Measurements from ENCODE around the gene KCNMA1. TPM values are rescaled to one million over a fixed set of nuclear protein-coding genes. Genes with fewer than 3 reads are reported as not detected.
A peak's percentile ranks its signal among the peaks of the same experiment; 100 is the strongest.
"Not testable (repeated sequence)": the region's sequence is repeated elsewhere in the genome, so short reads cannot be mapped to it uniquely, and the experiment has no call there.

The KCNMA1 gene
- total RNA-seq = 76.1 to 87.6 TPM (median 86.7 TPM) in 3 replicates
- long read RNA-seq, partial matches to known transcripts = 51 of 74 reads
- long read RNA-seq, other reads (novel, unspliced or antisense) = 14 of 74 reads

DNA sequence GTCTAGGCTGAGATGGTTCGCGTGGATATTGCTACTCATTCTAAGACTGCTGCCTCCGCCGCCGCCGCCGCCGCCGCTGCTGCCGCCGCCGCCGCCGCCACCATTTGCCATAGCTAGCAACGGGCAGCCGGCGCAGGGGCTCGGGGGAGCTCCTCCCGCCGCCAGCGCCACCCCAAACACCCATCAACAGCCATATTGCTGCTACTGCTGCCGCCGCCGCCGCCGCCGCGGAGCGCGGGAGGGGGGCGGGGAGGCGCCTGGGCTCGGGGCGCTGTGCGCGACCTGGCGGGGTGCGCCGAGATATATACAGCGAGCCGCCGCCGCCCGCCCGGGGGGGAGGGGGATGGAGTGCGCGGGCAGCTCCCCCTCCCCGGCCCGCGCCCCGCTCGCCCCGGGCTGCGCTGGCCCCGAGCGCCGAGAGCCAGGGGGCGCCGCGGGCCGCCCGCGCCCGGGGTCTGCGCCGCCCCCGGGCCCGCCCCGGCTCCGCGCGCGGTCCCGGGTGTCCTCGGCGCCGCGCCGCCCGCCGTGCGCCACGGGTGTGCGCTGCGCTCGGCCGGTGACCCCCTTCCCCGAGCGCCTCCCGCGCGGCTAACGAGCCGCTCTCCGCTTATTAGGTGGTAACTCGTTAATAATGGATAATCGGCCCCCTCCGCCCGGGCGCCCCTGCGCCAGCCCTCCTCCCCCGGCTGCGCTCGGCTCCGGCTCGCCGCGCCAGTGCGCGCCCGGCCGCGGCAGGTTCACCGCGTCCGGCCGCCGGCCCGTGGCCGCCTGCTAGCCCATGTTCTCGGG, at the start of gene KCNMA1:
Gene KCNMA1 (minus strand): TSS at position 277 of the 789 bp plus-strand sequence.
- Mint-ChIP-seq H3K27ac (ENCODE audit: unreplicated experiment) (peak within 1 kb of the TSS; percentile 89), H3K4me1 (ENCODE audit: low read depth) (peaks cover 68% of the 10 kb centered on the region)

DNA sequence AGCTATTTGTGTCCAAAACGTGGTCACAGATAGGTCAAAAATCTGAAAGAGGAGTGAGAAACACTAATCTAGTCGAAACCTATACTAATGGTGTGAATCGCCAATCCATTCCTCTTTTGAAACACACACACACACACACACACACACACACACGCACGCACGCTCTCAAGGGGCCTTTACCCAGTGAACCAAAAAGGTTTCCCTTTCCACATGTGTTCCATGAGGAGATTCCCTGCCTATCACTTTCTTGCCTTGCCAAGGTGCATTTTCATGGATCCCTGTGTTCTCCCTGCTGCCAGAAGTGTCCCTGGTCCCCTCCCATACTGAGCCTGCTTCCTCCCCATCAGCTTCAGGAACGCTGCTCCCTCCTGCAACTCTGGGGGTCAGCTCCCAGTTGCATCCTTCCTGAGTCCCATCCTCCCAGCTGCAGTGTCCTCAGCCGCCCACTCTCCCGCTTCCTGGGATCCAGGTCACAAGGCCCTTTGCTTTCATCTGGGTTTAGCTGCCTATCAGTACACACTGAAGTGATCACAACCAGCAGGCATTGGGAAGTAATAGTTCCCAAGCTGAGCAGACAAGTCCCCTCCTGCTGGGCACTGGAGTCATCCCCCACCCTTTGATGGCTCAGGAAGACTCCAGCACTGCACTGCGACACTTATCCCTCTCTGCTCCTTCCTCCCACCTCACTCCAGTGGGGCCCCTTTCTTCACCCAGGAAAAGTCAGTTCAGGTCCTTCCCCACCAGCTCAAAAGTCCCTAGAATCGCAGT, 49.2 kb upstream of the KCNMA1 start:
- DNase-seq (ENCODE audit: low spot score) = no peak
- no peaks in the 10 kb centered on the region for H3K36me3 Mint-ChIP-seq (ENCODE audit: low read depth)
- H3K4me1 Mint-ChIP-seq (ENCODE audit: low read depth) = peaks cover 13% of the 10 kb centered on the region
- H3K27me3 Mint-ChIP-seq (ENCODE audit: low read depth) = no peaks in the 10 kb centered on the region
- H3K4me3 Mint-ChIP-seq (ENCODE audit: unreplicated experiment) = no peak overlapping the region
- H3K27ac Mint-ChIP-seq (ENCODE audit: unreplicated experiment) = no peak overlapping the region
- TF ChIP-seq CTCF (IDR thresholded peaks at IDR 0.05) = no peak
- no peaks in the 10 kb centered on the region for H3K9me3 Mint-ChIP-seq (ENCODE audit: low read depth)

More for the DNA sequence above, at the start of gene KCNMA1:
- DNase-seq (ENCODE audit: low spot score) = no peak
- H3K9me3 Mint-ChIP-seq (ENCODE audit: low read depth) = no peaks in the 10 kb centered on the region
- H3K4me3 Mint-ChIP-seq (ENCODE audit: unreplicated experiment) = peak within 1 kb of the TSS; percentile 99
- H3K27me3 Mint-ChIP-seq (ENCODE audit: low read depth) = no peaks in the 10 kb centered on the region
- peak; percentile 8 for TF ChIP-seq CTCF (IDR thresholded peaks at IDR 0.05)
- H3K36me3 Mint-ChIP-seq (ENCODE audit: low read depth) = peaks cover 2% of the 10 kb centered on the region

- H3K27ac Mint-ChIP-seq (ENCODE audit: unreplicated experiment) = no peak overlapping the region
- TF ChIP-seq CTCF (IDR thresholded peaks at IDR 0.05) = no peak
- no peak overlapping the region for H3K4me3 Mint-ChIP-seq (ENCODE audit: unreplicated experiment)
- peaks cover 13% of the 10 kb centered on the region for H3K4me1 Mint-ChIP-seq (ENCODE audit: low read depth)
- no peaks in the 10 kb centered on the region for H3K9me3 Mint-ChIP-seq (ENCODE audit: low read depth)
- H3K27me3 Mint-ChIP-seq (ENCODE audit: low read depth) = no peaks in the 10 kb centered on the region
- DNase-seq (ENCODE audit: low spot score) = no peak
- H3K36me3 Mint-ChIP-seq (ENCODE audit: low read depth) = no peaks in the 10 kb centered on the region
Measured at GRCh38 chr10:77686096-77686495, 48.5 kb upstream of the KCNMA1 start.

GRCh38 chr10:77685432-77685831, 47.8 kb upstream of the KCNMA1 start:
- no peak for DNase-seq (ENCODE audit: low spot score)
- Mint-ChIP-seq H3K27ac (ENCODE audit: unreplicated experiment) (no peak overlapping the region), H3K4me3 (ENCODE audit: unreplicated experiment) (no peak overlapping the region), H3K4me1 (ENCODE audit: low read depth) (peaks cover 13% of the 10 kb centered on the region), H3K27me3 (ENCODE audit: low read depth) (no peaks in the 10 kb centered on the region), H3K9me3 (ENCODE audit: low read depth) (no peaks in the 10 kb centered on the region), H3K36me3 (ENCODE audit: low read depth) (no peaks in the 10 kb centered on the region)
- no peak for TF ChIP-seq CTCF (IDR thresholded peaks at IDR 0.05)

DNA sequence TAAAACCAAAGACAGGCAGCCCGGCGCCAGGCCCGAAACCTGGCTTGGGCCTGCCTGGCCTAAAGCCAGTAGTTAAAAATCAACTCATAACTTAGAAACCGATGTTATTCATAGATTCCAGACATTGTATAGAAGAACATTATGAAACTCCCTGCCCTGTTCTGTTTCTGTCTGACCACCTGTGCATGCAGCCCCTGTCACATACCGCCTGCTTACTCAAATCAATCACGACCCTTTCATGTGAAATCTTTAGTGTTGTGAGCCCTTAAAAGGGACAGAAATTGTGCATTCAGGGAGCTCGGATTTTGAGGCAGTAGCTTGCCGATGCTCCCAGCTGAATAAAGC, 45.5 kb upstream of the KCNMA1 start:
- not testable (repeated sequence) for H3K27me3 Mint-ChIP-seq (ENCODE audit: low read depth); H3K9me3 Mint-ChIP-seq (ENCODE audit: low read depth); H3K36me3 Mint-ChIP-seq (ENCODE audit: low read depth); DNase-seq (ENCODE audit: low spot score); H3K4me3 Mint-ChIP-seq (ENCODE audit: unreplicated experiment)
- peaks cover 13% of the 10 kb centered on the region for H3K4me1 Mint-ChIP-seq (ENCODE audit: low read depth)
- H3K27ac Mint-ChIP-seq (ENCODE audit: unreplicated experiment) = peak overlapping the region; percentile 37

Measured in chondrocyte (in vitro differentiated cells).